MM.1S (cell line): ENCODE results near the gene PSAT1.

Experiments used
- EZH2 ChIP-seq: fragments of 300-600 bp; sonication (generic); optimal IDR thresholded peaks from 2 replicates; pipeline ENCODE3; 2017; ENCODE audit warnings: low read depth, mild to moderate bottlenecking, antibody characterized with exemption, low read length, mixed read lengths
- EZH2phosphoT487 ChIP-seq: fragments of 300-600 bp; sonication (generic); IDR thresholded peaks from 2 replicates; pipeline ENCODE4 v1.6.1; 2018; ENCODE audit warnings: antibody characterized with exemption, low read length
- TF ChIP-seq, protein P1 (sequence below): fragments of 300-600 bp; sonication (generic); IDR thresholded peaks from 2 replicates; pipeline ENCODE4 v1.5.1; 2016; ENCODE audit warnings: antibody characterized with exemption, low read length, mixed read lengths

- TF ChIP-seq, protein P1, sequence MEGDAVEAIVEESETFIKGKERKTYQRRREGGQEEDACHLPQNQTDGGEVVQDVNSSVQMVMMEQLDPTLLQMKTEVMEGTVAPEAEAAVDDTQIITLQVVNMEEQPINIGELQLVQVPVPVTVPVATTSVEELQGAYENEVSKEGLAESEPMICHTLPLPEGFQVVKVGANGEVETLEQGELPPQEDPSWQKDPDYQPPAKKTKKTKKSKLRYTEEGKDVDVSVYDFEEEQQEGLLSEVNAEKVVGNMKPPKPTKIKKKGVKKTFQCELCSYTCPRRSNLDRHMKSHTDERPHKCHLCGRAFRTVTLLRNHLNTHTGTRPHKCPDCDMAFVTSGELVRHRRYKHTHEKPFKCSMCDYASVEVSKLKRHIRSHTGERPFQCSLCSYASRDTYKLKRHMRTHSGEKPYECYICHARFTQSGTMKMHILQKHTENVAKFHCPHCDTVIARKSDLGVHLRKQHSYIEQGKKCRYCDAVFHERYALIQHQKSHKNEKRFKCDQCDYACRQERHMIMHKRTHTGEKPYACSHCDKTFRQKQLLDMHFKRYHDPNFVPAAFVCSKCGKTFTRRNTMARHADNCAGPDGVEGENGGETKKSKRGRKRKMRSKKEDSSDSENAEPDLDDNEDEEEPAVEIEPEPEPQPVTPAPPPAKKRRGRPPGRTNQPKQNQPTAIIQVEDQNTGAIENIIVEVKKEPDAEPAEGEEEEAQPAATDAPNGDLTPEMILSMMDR: no peak
- TF ChIP-seq EZH2 (no peak), EZH2phosphoT487 (no peak)
Observed at GRCh38 chr9:78248635-78249034, 48.3 kb upstream of the PSAT1 start.
